Neural crest cell (in vitro differentiated cells): ENCODE results near the gene PRRG4. TPM values are rescaled to one million over a fixed set of nuclear protein-coding genes. Genes with fewer than 3 reads are reported as not detected.

Source experiments
- DNase-seq: peaks from one replicate; pipeline ENCODE4 v3.0.0; 2021; ENCODE audit warnings: low read depth, mixed read lengths, low spot score
- H3K27ac Mint-ChIP-seq: one replicate; pipeline ENCODE4 v1.8.0; 2021; ENCODE audit warnings: mild to moderate bottlenecking, mixed read lengths; ENCODE audit not compliant: unreplicated experiment
- H3K27me3 Mint-ChIP-seq: 2 replicates; pipeline ENCODE4 v1.8.0; 2021; ENCODE audit warnings: low read depth, mild to moderate bottlenecking, mixed read lengths
- H3K36me3 Mint-ChIP-seq: 2 replicates; pipeline ENCODE4 v1.8.0; 2021; ENCODE audit warnings: low read depth, mild to moderate bottlenecking, mixed read lengths
- H3K4me1 Mint-ChIP-seq: 2 replicates; pipeline ENCODE4 v1.8.0; 2021; ENCODE audit warnings: mixed read lengths
- H3K4me3 Mint-ChIP-seq: one replicate; pipeline ENCODE4 v1.8.0; 2021; ENCODE audit warnings: mild to moderate bottlenecking, mixed read lengths
- H3K9me3 Mint-ChIP-seq: 2 replicates; pipeline ENCODE4 v1.8.0; 2021; ENCODE audit warnings: mixed read lengths
- total RNA-seq: library from RNA; stranded (reverse); gene quantifications from 2 replicates; pipeline ENCODE4 v1.2.1, GENCODE V29; 2021
- TF ChIP-seq, protein P1 (sequence below): fragments of 200-600 bp; sonication (generic); conservative IDR thresholded peaks from 2 replicates; pipeline ENCODE4 v1.5.0; 2021; ENCODE audit warnings: antibody characterized with exemption, mild to moderate bottlenecking

Gene PRRG4
- total RNA-seq, 1 donor from 2014 or later, result not detected

DNA sequence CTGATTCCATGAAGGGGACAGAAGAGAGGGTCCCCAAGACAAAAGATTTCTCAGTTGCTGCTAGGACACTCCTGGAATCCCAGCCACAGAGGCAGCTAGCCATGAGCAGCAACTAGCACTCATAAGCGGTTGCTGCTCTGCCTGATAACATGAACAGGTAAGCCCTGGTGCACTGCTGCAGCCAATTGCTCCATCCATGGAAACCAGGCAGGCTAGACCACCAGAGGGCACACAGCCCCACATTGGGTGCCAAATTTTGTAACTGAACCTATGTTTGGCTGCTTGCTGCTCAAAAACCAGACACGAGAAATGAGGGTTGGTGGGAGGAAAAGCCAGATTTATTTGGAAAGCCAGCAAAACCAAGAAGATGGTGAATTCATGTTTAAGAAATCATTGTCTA is 40.9 kb downstream of the PRRG4 start:
- TF ChIP-seq, protein P1, sequence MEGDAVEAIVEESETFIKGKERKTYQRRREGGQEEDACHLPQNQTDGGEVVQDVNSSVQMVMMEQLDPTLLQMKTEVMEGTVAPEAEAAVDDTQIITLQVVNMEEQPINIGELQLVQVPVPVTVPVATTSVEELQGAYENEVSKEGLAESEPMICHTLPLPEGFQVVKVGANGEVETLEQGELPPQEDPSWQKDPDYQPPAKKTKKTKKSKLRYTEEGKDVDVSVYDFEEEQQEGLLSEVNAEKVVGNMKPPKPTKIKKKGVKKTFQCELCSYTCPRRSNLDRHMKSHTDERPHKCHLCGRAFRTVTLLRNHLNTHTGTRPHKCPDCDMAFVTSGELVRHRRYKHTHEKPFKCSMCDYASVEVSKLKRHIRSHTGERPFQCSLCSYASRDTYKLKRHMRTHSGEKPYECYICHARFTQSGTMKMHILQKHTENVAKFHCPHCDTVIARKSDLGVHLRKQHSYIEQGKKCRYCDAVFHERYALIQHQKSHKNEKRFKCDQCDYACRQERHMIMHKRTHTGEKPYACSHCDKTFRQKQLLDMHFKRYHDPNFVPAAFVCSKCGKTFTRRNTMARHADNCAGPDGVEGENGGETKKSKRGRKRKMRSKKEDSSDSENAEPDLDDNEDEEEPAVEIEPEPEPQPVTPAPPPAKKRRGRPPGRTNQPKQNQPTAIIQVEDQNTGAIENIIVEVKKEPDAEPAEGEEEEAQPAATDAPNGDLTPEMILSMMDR, result peak; percentile 39
- peaks cover 3% of the 10 kb centered on the region for H3K9me3 Mint-ChIP-seq
- H3K27me3 Mint-ChIP-seq, result peaks cover 19% of the 10 kb centered on the region
- DNase-seq, result no peak
- H3K27ac Mint-ChIP-seq, result no peak overlapping the region
- H3K4me3 Mint-ChIP-seq, result no peak overlapping the region
- H3K4me1 Mint-ChIP-seq, result no peaks in the 10 kb centered on the region
- H3K36me3 Mint-ChIP-seq, result peaks cover 2% of the 10 kb centered on the region

DNA sequence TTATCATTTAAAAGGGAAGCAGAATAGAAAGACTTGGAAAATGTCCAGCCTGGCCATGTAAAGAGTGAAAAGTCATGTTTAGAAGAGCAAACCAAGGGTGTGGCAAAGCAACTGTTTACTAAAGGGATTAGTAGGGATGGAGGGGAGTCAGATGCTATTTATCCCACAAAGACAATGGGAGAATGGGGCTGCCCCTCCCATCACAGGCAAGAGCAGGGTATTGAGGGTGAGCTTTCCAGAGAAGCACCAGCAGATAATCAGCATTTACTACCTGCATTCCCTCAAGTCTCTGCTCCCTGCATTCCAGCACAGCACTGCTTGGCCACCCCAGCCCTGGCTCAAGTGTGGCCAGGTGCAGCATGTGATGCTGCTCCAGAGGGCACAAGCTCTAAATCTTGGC is 44.4 kb downstream of the PRRG4 start:
- peaks cover 2% of the 10 kb centered on the region for H3K27me3 Mint-ChIP-seq
- H3K27ac Mint-ChIP-seq, result no peak overlapping the region
- no peaks in the 10 kb centered on the region for H3K9me3 Mint-ChIP-seq
- H3K4me3 Mint-ChIP-seq, result no peak overlapping the region
- DNase-seq, result no peak
- no peaks in the 10 kb centered on the region for H3K36me3 Mint-ChIP-seq
- TF ChIP-seq, protein P1, result no peak
- no peaks in the 10 kb centered on the region for H3K4me1 Mint-ChIP-seq

DNA sequence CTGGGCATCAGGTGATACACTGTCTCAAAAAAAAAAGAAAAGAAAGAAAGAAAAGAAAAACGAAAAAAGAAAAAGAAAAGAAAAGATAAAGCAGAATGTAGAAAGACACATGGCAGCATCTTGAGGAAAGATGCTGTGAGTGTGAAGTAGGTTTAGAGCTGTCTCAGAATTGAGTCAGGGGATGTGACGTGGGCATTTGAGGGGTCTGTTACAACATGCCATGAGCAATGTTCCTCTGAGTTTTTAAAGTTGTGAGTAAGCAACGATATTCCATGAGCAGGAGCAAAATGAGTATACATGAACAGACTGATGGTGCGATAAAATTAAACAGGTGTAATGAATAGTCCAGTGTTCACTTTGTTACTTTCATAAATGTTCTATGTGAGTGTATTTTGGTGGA is 51.6 kb downstream of the PRRG4 start:
- TF ChIP-seq, protein P1, result no peak
- Mint-ChIP-seq H3K4me1 (peaks cover 5% of the 10 kb centered on the region), H3K36me3 (no peaks in the 10 kb centered on the region), H3K9me3 (no peaks in the 10 kb centered on the region), H3K27ac (peak overlapping the region; percentile 28), H3K27me3 (no peaks in the 10 kb centered on the region), H3K4me3 (no peak overlapping the region)
- no peak for DNase-seq

DNA sequence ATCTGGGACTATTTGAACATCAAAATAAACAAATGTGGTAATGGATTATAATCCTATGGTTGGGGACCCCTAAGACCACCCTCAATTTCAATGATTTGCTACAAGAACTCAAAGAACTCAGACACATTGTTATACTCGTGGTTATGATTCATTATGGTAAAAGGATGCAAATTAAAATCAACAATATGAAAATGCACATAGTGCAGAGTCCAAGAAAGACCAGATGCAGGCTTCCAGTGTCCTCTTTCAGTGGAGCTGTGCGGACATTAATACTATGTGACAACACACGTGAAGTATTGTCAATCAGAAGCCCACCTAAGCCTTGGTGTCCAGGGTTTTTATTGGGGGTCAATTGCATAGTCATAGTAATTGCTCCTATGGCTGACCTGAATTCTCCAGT is 53.7 kb downstream of the PRRG4 start:
- Mint-ChIP-seq H3K9me3 (no peaks in the 10 kb centered on the region), H3K27ac (no peak overlapping the region), H3K36me3 (no peaks in the 10 kb centered on the region), H3K4me3 (no peak overlapping the region), H3K27me3 (no peaks in the 10 kb centered on the region), H3K4me1 (peaks cover 10% of the 10 kb centered on the region)
- no peak for DNase-seq
- TF ChIP-seq, protein P1, result no peak

DNA sequence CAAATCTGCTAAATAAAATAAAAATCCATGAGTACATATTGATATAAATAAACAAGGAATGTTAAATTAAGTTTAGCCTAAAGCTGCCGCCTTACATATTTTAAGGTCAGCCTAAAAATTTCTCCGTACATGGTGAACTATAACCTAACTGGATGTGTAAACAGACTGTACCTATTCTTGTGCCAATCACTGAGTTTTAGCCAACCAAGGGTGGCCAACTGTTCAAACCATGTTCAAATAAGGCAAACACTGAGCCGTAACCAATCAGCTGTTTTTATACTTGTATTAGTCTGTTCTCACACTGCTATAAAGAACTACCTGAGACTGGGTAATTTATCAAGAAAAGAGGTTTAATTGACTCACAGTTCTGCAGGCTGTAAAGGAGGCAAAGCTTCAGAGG is 54.3 kb downstream of the PRRG4 start:
- Mint-ChIP-seq H3K27me3 (no peaks in the 10 kb centered on the region), H3K27ac (no peak overlapping the region), H3K9me3 (no peaks in the 10 kb centered on the region), H3K4me3 (no peak overlapping the region), H3K4me1 (peaks cover 13% of the 10 kb centered on the region), H3K36me3 (no peaks in the 10 kb centered on the region)
- TF ChIP-seq, protein P1, result no peak
- no peak for DNase-seq
